Omental fat pad (tissue), 4 donors: Measurements from ENCODE around the gene MBNL2. TPM values are rescaled to one million over a fixed set of nuclear protein-coding genes. Genes with fewer than 3 reads are reported as not detected.
A peak's percentile ranks its signal among the peaks of the same experiment; 100 is the strongest.

ENCODE experiments used
- ATAC-seq: fragments of 150-250 bp; one replicate; pipeline ENCODE4 v1.9.1; 2016; ENCODE audit warnings: mild to moderate bottlenecking, moderate library complexity; ENCODE audit not compliant: low FRiP score
- DNase-seq: peaks from one replicate; pipeline ENCODE4 v3.0.0-alpha.2; 2019; ENCODE audit warnings: low spot score
- CTCF ChIP-seq, 3 donors: fragments of 450-650 bp; IDR thresholded peaks; one replicate each; pipeline ENCODE4 v1.5.1; 2016 to 2017; ENCODE audit warnings: antibody characterized with exemption in 3 of 3, mild to moderate bottlenecking in 3 of 3, moderate library complexity in 2 of 3
- total RNA-seq, 4 donors: library from RNA; depleted of rRNA; stranded (reverse); fragments of >200 nt; gene quantifications; one replicate each; pipeline ENCODE4 v1.1.0, GENCODE V29; 2016

The MBNL2 gene
- total RNA-seq, 4 donors from 2014 or later: 105 to 132 (median 123) TPM

DNA sequence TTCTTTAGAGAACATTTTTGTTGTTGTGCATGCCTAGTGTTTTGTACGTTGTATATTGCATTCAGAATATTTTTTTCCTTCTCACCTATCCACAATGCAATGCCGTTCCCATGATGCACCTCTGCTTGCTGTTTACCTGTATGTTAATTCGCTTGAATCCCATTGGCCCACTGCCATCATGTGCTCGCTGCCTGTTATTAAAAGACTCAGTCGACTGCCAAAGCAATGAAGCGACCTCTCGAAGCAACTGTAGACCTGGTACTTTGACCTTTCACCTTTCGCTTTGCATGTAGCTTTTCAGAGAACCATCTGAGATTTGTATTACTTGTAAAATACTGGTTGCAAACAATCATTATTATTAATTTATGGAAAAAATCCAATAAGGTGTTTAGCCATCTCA lies 134.5 kb downstream of the MBNL2 start:
- no peak for ATAC-seq

DNA sequence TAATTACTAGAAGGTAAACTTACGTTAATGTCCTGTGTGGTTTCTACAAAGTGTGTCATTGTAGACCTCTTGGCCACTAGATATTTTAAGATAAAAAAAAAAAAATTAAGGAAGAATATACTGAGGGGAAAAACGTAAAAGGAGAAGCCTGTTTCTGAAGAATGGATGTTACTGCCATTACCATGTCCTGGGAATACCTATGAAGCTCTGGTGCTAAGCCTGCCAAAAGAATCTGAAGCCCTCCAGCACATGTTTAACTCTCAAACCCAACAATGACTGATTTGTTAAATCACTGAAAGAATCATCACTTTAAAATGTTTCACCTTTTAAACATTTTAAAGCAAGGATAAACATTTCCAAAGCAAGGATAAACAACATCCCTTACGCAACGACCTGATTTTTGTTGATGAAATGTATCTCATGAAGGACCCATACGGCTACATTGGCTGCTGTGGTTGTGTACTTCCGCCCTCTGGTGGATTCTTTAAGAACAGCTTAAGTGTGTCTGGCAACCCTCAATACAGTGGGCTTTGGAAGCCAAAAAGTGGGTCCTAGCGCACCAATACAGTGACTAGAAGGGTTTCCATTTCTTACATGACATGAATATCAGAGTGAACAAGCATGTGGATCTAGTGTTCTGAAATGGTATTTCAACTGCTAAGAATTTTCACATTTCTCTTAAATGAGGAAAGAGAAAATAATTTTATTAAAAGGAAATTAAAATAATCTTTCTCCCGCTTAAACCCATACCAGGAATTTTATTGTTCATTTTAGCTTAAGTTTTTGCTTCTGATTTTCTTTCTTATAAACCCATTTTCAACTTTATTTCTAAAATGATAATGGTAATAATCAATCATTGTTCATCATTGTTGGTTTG lies 137.3 kb downstream of the MBNL2 start:
- DNase-seq: no peak
- peak in 1 of 3 donors; percentile 61 for TF ChIP-seq CTCF (IDR thresholded peaks at IDR 0.05)
- peak; percentile 85 for ATAC-seq

More for the DNA sequence above, 134.5 kb downstream of the MBNL2 start:
- no peak for TF ChIP-seq CTCF (IDR thresholded peaks at IDR 0.05)
- no peak for DNase-seq

- no peak for TF ChIP-seq CTCF (IDR thresholded peaks at IDR 0.05)
- no peak for ATAC-seq
- no peak for DNase-seq
Observed at GRCh38 chr13:97360610-97361009, 138.5 kb downstream of the MBNL2 start.

- DNase-seq: no peak
- no peak for TF ChIP-seq CTCF (IDR thresholded peaks at IDR 0.05)
- ATAC-seq: no peak
Observed at GRCh38 chr13:97364031-97364430, 141.9 kb downstream of the MBNL2 start.

DNA sequence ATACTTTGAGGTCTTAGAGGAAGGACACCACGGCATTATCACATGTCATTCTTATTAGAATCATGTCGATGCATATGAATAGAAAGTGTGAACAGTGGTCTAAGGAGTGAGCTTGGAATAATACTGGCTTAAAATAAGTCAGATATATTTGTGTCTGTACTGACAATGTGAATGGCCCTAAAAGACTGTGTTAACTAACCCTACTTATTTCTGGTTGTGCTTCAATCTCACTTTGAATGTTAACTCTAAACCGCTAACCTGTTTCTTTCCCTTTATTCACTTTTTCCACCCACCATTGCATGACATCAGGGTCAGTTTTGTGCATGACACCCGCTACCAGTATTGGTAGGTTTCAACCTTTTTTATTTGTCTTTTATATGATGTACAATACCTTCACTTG lies 142.7 kb downstream of the MBNL2 start:
- no peak for TF ChIP-seq CTCF (IDR thresholded peaks at IDR 0.05)
- DNase-seq (no peak), ATAC-seq (no peak)

- ATAC-seq (no peak), DNase-seq (no peak)
- no peak for TF ChIP-seq CTCF (IDR thresholded peaks at IDR 0.05)
Observed at GRCh38 chr13:97366172-97366688, 144.1 kb downstream of the MBNL2 start.
